Heart left ventricle (tissue), 16 donors: ENCODE data around the gene CACNA2D3. TPM values are rescaled to one million over a fixed set of nuclear protein-coding genes. Genes with fewer than 3 reads are reported as not detected.
A peak's percentile ranks its signal among the peaks of the same experiment; 100 is the strongest.

Experiments
- ATAC-seq, 4 donors: fragments of 200-7000 bp; cut with Tn5 transposase; one replicate each; pipeline ENCODE4 v1.9.1; 2020 to 2022; ENCODE audit warnings: moderate library complexity in 4 of 4, mild to moderate bottlenecking in 3 of 4, moderate number of reproducible peaks in 1 of 4
- DNase-seq, 5 donors: peaks; one replicate each; pipeline ENCODE4 v3.0.0-alpha.2; 2020
- H3K27ac ChIP-seq, 12 donors: fragments of 200-600 bp; sonication (generic) in 4 of 12; one replicate each; pipeline versions ENCODE4 v1.5.0 to v1.8.0; 2016 to 2022; ENCODE audit warnings: mild to moderate bottlenecking in 2 of 12
- H3K27me3 ChIP-seq, 9 donors: fragments of 200-600 bp; sonication (generic) in 2 of 9; one replicate each; pipeline versions ENCODE4 v1.5.1 to v1.8.0; 2016 to 2022; ENCODE audit warnings: mild to moderate bottlenecking in 3 of 9
- H3K36me3 ChIP-seq, 9 donors: fragments of 200-600 bp; sonication (generic) in 2 of 9; one replicate each; pipeline versions ENCODE4 v1.5.0 to v1.8.0; 2018 to 2022; ENCODE audit warnings: mild to moderate bottlenecking in 2 of 9
- H3K4me1 ChIP-seq, 12 donors: fragments of 200-600 bp; sonication (generic) in 4 of 12; one replicate each; pipeline versions ENCODE4 v1.5.0 to v1.8.0; 2016 to 2022; ENCODE audit warnings: mild to moderate bottlenecking in 3 of 12
- H3K4me3 ChIP-seq, 12 donors: fragments of 200-600 bp; sonication (generic) in 4 of 12; one replicate each; pipeline versions ENCODE4 v1.5.0 to v1.8.0; 2017 to 2022; ENCODE audit warnings: mild to moderate bottlenecking in 9 of 12, moderate library complexity in 4 of 12
- H3K9me3 ChIP-seq, 12 donors: fragments of 200-600 bp; sonication (generic) in 4 of 12; one replicate each; pipeline versions ENCODE4 v1.5.0 to v1.8.0; 2016 to 2022; ENCODE audit warnings: mild to moderate bottlenecking in 1 of 12
- CTCF ChIP-seq, 12 donors: fragments of 200-600 bp; sonication (generic) in 4 of 12; IDR thresholded peaks; one replicate each; pipeline versions ENCODE4 v1.5.0 to v1.8.0; 2018 to 2022; ENCODE audit warnings: antibody characterized with exemption in 12 of 12, mild to moderate bottlenecking in 5 of 12
- POLR2A ChIP-seq, 2 donors: fragments of 450-650 bp; IDR thresholded peaks; one replicate each; pipeline ENCODE4 v1.6.1; 2017; ENCODE audit warnings: antibody characterized with exemption in 2 of 2, mild to moderate bottlenecking in 2 of 2, moderate library complexity in 2 of 2
- WGBS, 4 donors: extraction: QIAGEN DNeasy Blood & Tissue Kit in 2 of 4; methylation state at CpG; one replicate each; pipeline versions ENCODE4 v1.1.5 to v1.1.7; 2013 to 2018; 5-methylcytosine and 5-hydroxymethylcytosine counted together
- intact Hi-C, 10 donors: fragments of 100-400 bp; cut with DNase I; formaldehyde crosslinking; loops; one replicate each; pipeline versions ENCODE4 v1.11.1 to v1.14.2; 2022
- polyA plus RNA-seq, 2 donors: library from polyadenylated mRNA; stranded (reverse); fragments of 200-250 nt; gene quantifications; one replicate each; pipeline ENCODE4 v1.2.3, GENCODE V29; 2013
- total RNA-seq, 9 donors: library from RNA; depleted of rRNA in 2 of 9; stranded (reverse); fragments of >200 nt in 2 of 9; fragmentation: NEBNext Ultra II Directional in 3 of 9; extraction: Animal tissue kit (Norgen Biotek cat#: 25700) in 3 of 9; gene quantifications; one replicate each; pipeline versions ENCODE4 v1.1.0 to v1.2.4, GENCODE V29; 2016 to 2023
- donor health status: ischemic (EF 13 %, LVEDD 7.1; RV severe dilation, severe dysfunction).
- donor health status: healthy with polysubstance abuse.
- donor health status: DM: no; HTN: yes; CAD: no.
- donor health status: DM: no; HTN: no; CAD: no.
- donor health status: ischemic (EF 25% LVEDD 6.9; RV normal size, moderate dysfunction).
- donor health status: ischemic (EF 25% LVEDD 5.7; RV mildly dilated, moderate dysfunction).
- donor health status: healthy.
- donor health status: DM: yes; HTN: yes; CAD: no.
- donor health status: ischemic (EF 35%, LVEDD 5.7; RV mildly dilated, moderate dysfunction).
- donor health status: nonischemic (EF 11% LVEDD 7.7; RV severe dilation, severe dysfunction).
- donor health status: DM: yes; HTN: yes; CAD: no.
- donor health status: PGD.
- donor health status: ischemic (EF 29% LVEDD 5.4; RV normal size, mild dysfunction).
- donor health status: nonischemic (EF 23%, LVEDD 6.1; RV moderate dilation, normal function).

The CACNA2D3 gene
- total and polyA plus RNA-seq, 11 donors = 0.17 to 25.1 (median 12.8) TPM

GRCh38 chr3:54211097-54211496 is 88.7 kb downstream of the CACNA2D3 start:
- H3K27ac ChIP-seq = peak overlapping the region in 7 of 12 donors; percentile 4 to 63 (median 26)

GRCh38 chr3:54212723-54213122 is 90.4 kb downstream of the CACNA2D3 start:
- no peak for ATAC-seq
- 90 to 100% (median 95%) methylated on average over 1 of the region's 1 CpG for WGBS, 4 donors

More at GRCh38 chr3:54211097-54211496, 88.7 kb downstream of the CACNA2D3 start:
- no peak overlapping the region for H3K4me3 ChIP-seq
- intact Hi-C loops = loop anchor here in 2 of 10 donors (5.0 kb wide), 1 partner anchor 146 kb away; no protein-coding TSS in a partner anchor
- peaks cover 0 to 6% (median 0%) of the 10 kb centered on the region in 12 donors for H3K9me3 ChIP-seq
- H3K36me3 ChIP-seq = no peaks in the 10 kb centered on the region
- no peak for TF ChIP-seq POLR2A (IDR thresholded peaks at IDR 0.05)
- H3K27me3 ChIP-seq = no peaks in the 10 kb centered on the region
- no peak for DNase-seq
- ATAC-seq = peak; percentile 72 to 87 (median 78)
- WGBS, 4 donors = 11 to 25% (median 22%) methylated on average over 1 of the region's 1 CpG
- peaks cover 0 to 34% (median 1%) of the 10 kb centered on the region in 12 donors for H3K4me1 ChIP-seq

GRCh38 chr3:54213907-54214306 is 91.6 kb downstream of the CACNA2D3 start:
- no peak for DNase-seq
- WGBS, 4 donors = 59 to 66% (median 62%) methylated on average over 2 of the region's 2 CpGs
- Histone ChIP-seq H3K27me3 (no peaks in the 10 kb centered on the region), H3K9me3 (peaks cover 0 to 6% (median 0%) of the 10 kb centered on the region in 12 donors), H3K36me3 (no peaks in the 10 kb centered on the region), H3K4me3 (no peak overlapping the region), H3K4me1 (peaks cover 0 to 34% (median 1%) of the 10 kb centered on the region in 12 donors), H3K27ac (peak overlapping the region in 1 of 12 donors; percentile 34)
- TF ChIP-seq POLR2A (IDR thresholded peaks at IDR 0.05) = no peak
- no peak for TF ChIP-seq CTCF (IDR thresholded peaks at IDR 0.05)
- intact Hi-C loops = loop anchor here in 2 of 10 donors (5.0 kb wide), 1 partner anchor 143 kb away; no protein-coding TSS in a partner anchor
- peak in 1 of 4 donors; percentile 63 for ATAC-seq

More at GRCh38 chr3:54212723-54213122, 90.4 kb downstream of the CACNA2D3 start:
- intact Hi-C loops = loop anchor here in 2 of 10 donors (5.0 kb wide), 1 partner anchor 145 kb away; no protein-coding TSS in a partner anchor
- no peaks in the 10 kb centered on the region for H3K36me3 ChIP-seq
- no peaks in the 10 kb centered on the region for H3K27me3 ChIP-seq
- peaks cover 0 to 34% (median 1%) of the 10 kb centered on the region in 12 donors for H3K4me1 ChIP-seq
- H3K27ac ChIP-seq = no peak overlapping the region
- no peak overlapping the region for H3K4me3 ChIP-seq
- H3K9me3 ChIP-seq = peaks cover 0 to 6% (median 0%) of the 10 kb centered on the region in 12 donors
- no peak for DNase-seq
- TF ChIP-seq CTCF (IDR thresholded peaks at IDR 0.05) = no peak
- no peak for TF ChIP-seq POLR2A (IDR thresholded peaks at IDR 0.05)

- ATAC-seq (no peak), DNase-seq (no peak)
- H3K9me3 ChIP-seq = peaks cover 0 to 6% (median 0%) of the 10 kb centered on the region in 12 donors
- no peaks in the 10 kb centered on the region for H3K27me3 ChIP-seq
- peaks cover 0 to 34% (median 1%) of the 10 kb centered on the region in 12 donors for H3K4me1 ChIP-seq
- no peak overlapping the region for H3K27ac ChIP-seq
- TF ChIP-seq CTCF (IDR thresholded peaks at IDR 0.05) (no peak), POLR2A (IDR thresholded peaks at IDR 0.05) (no peak)
- no peaks in the 10 kb centered on the region for H3K36me3 ChIP-seq
- intact Hi-C loops = loop anchor here in 2 of 10 donors (5.0 kb wide), 1 partner anchor 142 kb away; no protein-coding TSS in a partner anchor
- 60 to 89% (median 65%) methylated on average over 1 of the region's 1 CpG for WGBS, 4 donors
- H3K4me3 ChIP-seq = no peak overlapping the region
These were observed 92.5 kb downstream of the CACNA2D3 start for GRCh38 chr3:54214845-54215244.
